ENCODE data around the gene ZNF324. TPM values are rescaled to one million over a fixed set of nuclear protein-coding genes. Genes with fewer than 3 reads are reported as not detected.
A peak's percentile ranks its signal among the peaks of the same experiment; 100 is the strongest.

The ZNF324 gene
- total and polyA plus RNA-seq, 2 of the 13 experiments (the other 11 are each of a cell fraction or from before 2014, with no cell fraction given): 1.1 to 4.7 TPM

GRCh38 chr19:58519087-58519354 lies 52.1 kb downstream of the ZNF324 start (continued):
- TF ChIP-seq GATAD1 (CRISPR knock-in tag; IDR thresholded peaks at IDR 0.05) (no peak), DNMT3B (CRISPR knock-in tag; conservative IDR thresholded peaks at IDR 0.05) (no peak), ZMYM2 (CRISPR knock-in tag; IDR thresholded peaks at IDR 0.05) (0 out of 2 replicates have a peak, but pooled peaks have one; percentile 23), ZNF749 (CRISPR knock-in tag; IDR thresholded peaks at IDR 0.05; ENCODE audit: borderline replicate concordance) (no peak), ETV5 (CRISPR knock-in tag; IDR thresholded peaks at IDR 0.05; ENCODE audit: borderline replicate concordance) (0 out of 2 replicates have a peak, but pooled peaks have one; percentile 13), SP5 (CRISPR knock-in tag; IDR thresholded peaks at IDR 0.05; ENCODE audit: borderline replicate concordance, low read depth) (0 out of 2 replicates have a peak, but pooled peaks have one; percentile 8), GTF3A (CRISPR knock-in tag; conservative IDR thresholded peaks at IDR 0.05) (no peak), CBX2 (IDR thresholded peaks at IDR 0.05; ENCODE audit: low read depth, low read length) (no peak), CBX2 (CRISPR knock-in tag; IDR thresholded peaks at IDR 0.05; ENCODE audit: low read depth) (no peak), CENPT (CRISPR knock-in tag; IDR thresholded peaks at IDR 0.05; ENCODE audit: low read depth) (no peak), HBP1 (CRISPR knock-in tag; IDR thresholded peaks at IDR 0.05; ENCODE audit: low read depth) (no peak), DRAP1 (CRISPR knock-in tag; IDR thresholded peaks at IDR 0.05) (0 out of 2 replicates have a peak, but pooled peaks have one; percentile 36), ZNF850 (CRISPR knock-in tag; conservative IDR thresholded peaks at IDR 0.05) (no peak), MYNN (CRISPR knock-in tag; IDR thresholded peaks at IDR 0.05; ENCODE audit: low read depth) (no peak), ZNF629 (CRISPR knock-in tag; conservative IDR thresholded peaks at IDR 0.05) (no peak), MLX (CRISPR knock-in tag; IDR thresholded peaks at IDR 0.05) (no peak), FOXA3 (CRISPR knock-in tag; IDR thresholded peaks at IDR 0.05) (no peak), SMARCC2 (IDR thresholded peaks at IDR 0.05) (no peak), ZNF550 (CRISPR knock-in tag; IDR thresholded peaks at IDR 0.05; ENCODE audit: borderline replicate concordance) (no peak), RFXANK (CRISPR knock-in tag; IDR thresholded peaks at IDR 0.05) (no peak), ZFP37 (CRISPR knock-in tag; IDR thresholded peaks at IDR 0.05; ENCODE audit: borderline replicate concordance) (no peak), CEBPG (CRISPR knock-in tag; IDR thresholded peaks at IDR 0.05) (no peak), ZNF562 (CRISPR knock-in tag; IDR thresholded peaks at IDR 0.05; ENCODE audit: borderline replicate concordance) (no peak), ZNF615 (CRISPR knock-in tag; IDR thresholded peaks at IDR 0.05; ENCODE audit: borderline replicate concordance) (no peak), NAIF1 (CRISPR knock-in tag; IDR thresholded peaks at IDR 0.05; ENCODE audit: borderline replicate concordance) (0 out of 2 replicates have a peak, but pooled peaks have one; percentile 6), ZNF142 (CRISPR knock-in tag; IDR thresholded peaks at IDR 0.05) (0 out of 2 replicates have a peak, but pooled peaks have one; percentile 10)
